ENCODE results near the gene ASAP3. TPM values are rescaled to one million over a fixed set of nuclear protein-coding genes. Genes with fewer than 3 reads are reported as not detected.

ASAP3 gene
- total RNA-seq, 1 experiment from 2014 or later: 71.2 TPM

- CTCF ChIA-PET: no interaction called here
- DNase-seq (ENCODE audit: low spot score) (no peak), ATAC-seq (no peak)
- Mint-ChIP-seq H3K4me1 (no peaks in the 10 kb centered on the region), H3K27me3 (ENCODE audit: low read depth) (no peaks in the 10 kb centered on the region), H3K4me3 (no peak overlapping the region), H3K36me3 (peaks cover 21% of the 10 kb centered on the region), H3K27ac (no peak overlapping the region), H3K9me3 (no peaks in the 10 kb centered on the region)
- TF ChIP-seq ZNF425 (CRISPR knock-in tag; conservative IDR thresholded peaks at IDR 0.05) (no peak), ZSCAN18 (CRISPR knock-in tag; IDR thresholded peaks at IDR 0.05) (no peak), FOXP1 (CRISPR knock-in tag; IDR thresholded peaks at IDR 0.05; ENCODE audit: borderline replicate concordance) (no peak), ZNF423 (CRISPR knock-in tag; IDR thresholded peaks at IDR 0.05) (no peak), ZNF396 (CRISPR knock-in tag; IDR thresholded peaks at IDR 0.05; ENCODE audit: borderline replicate concordance) (no peak), FOXK1 (CRISPR knock-in tag; IDR thresholded peaks at IDR 0.05) (no peak), ESRRA (CRISPR knock-in tag; IDR thresholded peaks at IDR 0.05; ENCODE audit: borderline replicate concordance) (no peak), NFE2L1 (CRISPR knock-in tag; IDR thresholded peaks at IDR 0.05) (no peak), RORB (CRISPR knock-in tag; IDR thresholded peaks at IDR 0.05) (no peak)
- TF ChIP-seq, protein P1, sequence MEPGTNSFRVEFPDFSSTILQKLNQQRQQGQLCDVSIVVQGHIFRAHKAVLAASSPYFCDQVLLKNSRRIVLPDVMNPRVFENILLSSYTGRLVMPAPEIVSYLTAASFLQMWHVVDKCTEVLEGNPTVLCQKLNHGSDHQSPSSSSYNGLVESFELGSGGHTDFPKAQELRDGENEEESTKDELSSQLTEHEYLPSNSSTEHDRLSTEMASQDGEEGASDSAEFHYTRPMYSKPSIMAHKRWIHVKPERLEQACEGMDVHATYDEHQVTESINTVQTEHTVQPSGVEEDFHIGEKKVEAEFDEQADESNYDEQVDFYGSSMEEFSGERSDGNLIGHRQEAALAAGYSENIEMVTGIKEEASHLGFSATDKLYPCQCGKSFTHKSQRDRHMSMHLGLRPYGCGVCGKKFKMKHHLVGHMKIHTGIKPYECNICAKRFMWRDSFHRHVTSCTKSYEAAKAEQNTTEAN (CRISPR knock-in tag; IDR thresholded peaks at IDR 0.05): no peak
- POLR2A ChIA-PET: no interaction called here
These were observed 33.6 kb upstream of the ASAP3 start for GRCh38 chr1:23517581-23517980.

GRCh38 chr1:23515905-23516304, 31.9 kb upstream of the ASAP3 start:
- H3K27ac Mint-ChIP-seq: no peak overlapping the region
- CTCF ChIA-PET: interaction anchor here (1.0 to 3.4 kb wide), 2 partner anchors 19 to 142 kb away, joined by 3 to 20 read pairs; no protein-coding TSS in a partner anchor
- H3K27me3 Mint-ChIP-seq (ENCODE audit: low read depth): no peaks in the 10 kb centered on the region
- TF ChIP-seq PRRX2 (CRISPR knock-in tag; IDR thresholded peaks at IDR 0.05) (no peak), NFE2L1 (CRISPR knock-in tag; IDR thresholded peaks at IDR 0.05) (no peak), ZNF219 (CRISPR knock-in tag; IDR thresholded peaks at IDR 0.05; ENCODE audit: borderline replicate concordance) (no peak), MXD4 (CRISPR knock-in tag; IDR thresholded peaks at IDR 0.05; ENCODE audit: borderline replicate concordance) (no peak), NFATC4 (CRISPR knock-in tag; IDR thresholded peaks at IDR 0.05) (no peak), GABPB1 (CRISPR knock-in tag; IDR thresholded peaks at IDR 0.05) (no peak), ZNF121 (CRISPR knock-in tag; IDR thresholded peaks at IDR 0.05) (no peak), IRF2 (CRISPR knock-in tag; IDR thresholded peaks at IDR 0.05; ENCODE audit: borderline replicate concordance, low read depth) (no peak), RELA (CRISPR knock-in tag; IDR thresholded peaks at IDR 0.05; ENCODE audit: borderline replicate concordance) (no peak), E2F4 (CRISPR knock-in tag; IDR thresholded peaks at IDR 0.05; ENCODE audit: borderline replicate concordance, low read depth) (no peak), CREM (CRISPR knock-in tag; IDR thresholded peaks at IDR 0.05) (no peak), FOXP1 (CRISPR knock-in tag; IDR thresholded peaks at IDR 0.05; ENCODE audit: borderline replicate concordance) (no peak), STAT6 (CRISPR knock-in tag; conservative IDR thresholded peaks at IDR 0.05; ENCODE audit: low read depth) (no peak), SMAD3 (CRISPR knock-in tag; IDR thresholded peaks at IDR 0.05; ENCODE audit: borderline replicate concordance) (no peak), MYBL2 (CRISPR knock-in tag; IDR thresholded peaks at IDR 0.05) (no peak), EMX1 (CRISPR knock-in tag; IDR thresholded peaks at IDR 0.05) (no peak)
- TF ChIP-seq, protein P2, sequence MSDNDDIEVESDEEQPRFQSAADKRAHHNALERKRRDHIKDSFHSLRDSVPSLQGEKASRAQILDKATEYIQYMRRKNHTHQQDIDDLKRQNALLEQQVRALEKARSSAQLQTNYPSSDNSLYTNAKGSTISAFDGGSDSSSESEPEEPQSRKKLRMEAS (CRISPR knock-in tag; IDR thresholded peaks at IDR 0.05): no peak
- no peaks in the 10 kb centered on the region for H3K9me3 Mint-ChIP-seq
- H3K4me3 Mint-ChIP-seq: no peak overlapping the region
- no peak for DNase-seq (ENCODE audit: low spot score)
- ATAC-seq: no peak
- POLR2A ChIA-PET: no interaction called here
- peaks cover 16% of the 10 kb centered on the region for H3K36me3 Mint-ChIP-seq
- H3K4me1 Mint-ChIP-seq: no peaks in the 10 kb centered on the region

All from WTC11 (cell line).